GM21723 (cell line): ENCODE measurements around the gene CDKAL1.
"Not testable (repeated sequence)": the region's sequence is repeated elsewhere in the genome, so short reads cannot be mapped to it uniquely, and the experiment has no call there.

Experiments
- ATAC-seq: cut with Tn5 transposase; IDR thresholded peaks from one replicate; pipeline ENCODE4 v1.9.1; 2021; ENCODE audit warnings: mild to moderate bottlenecking, moderate library complexity; ENCODE audit not compliant: unreplicated experiment

Gene CDKAL1

GRCh38 chr6:20589266-20589665 is 55.0 kb downstream of the CDKAL1 start:
- no peak for ATAC-seq

- ATAC-seq: not testable (repeated sequence)
These were observed 56.2 kb downstream of the CDKAL1 start for GRCh38 chr6:20590476-20590875.

DNA sequence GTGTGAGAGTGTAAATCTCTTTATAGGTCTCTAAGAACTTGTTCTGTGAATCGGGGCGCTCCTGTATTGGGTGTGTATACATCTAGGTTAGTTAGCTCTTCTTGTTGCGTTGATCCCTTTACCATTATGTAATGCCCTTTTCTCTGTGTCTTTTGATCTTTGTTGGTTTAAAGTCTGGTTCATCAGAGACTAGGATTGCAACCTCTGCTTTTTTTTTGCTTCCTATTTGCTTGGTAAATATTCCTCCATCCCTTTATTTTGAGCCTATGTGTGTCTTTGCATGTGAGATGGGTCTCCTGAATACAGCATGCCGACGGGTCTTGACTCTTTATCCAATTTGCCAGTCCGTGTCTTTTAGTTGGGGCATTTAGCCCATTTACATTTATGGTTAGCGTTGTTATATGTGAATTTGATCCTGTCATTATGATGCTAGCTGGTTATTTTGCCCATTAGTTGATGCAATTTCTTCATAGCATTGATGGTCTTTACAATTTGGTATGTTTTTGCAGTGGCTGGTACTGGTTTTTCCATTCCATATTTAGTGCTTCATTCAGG is 60.1 kb downstream of the CDKAL1 start:
- ATAC-seq: not testable (repeated sequence)

- no peak for ATAC-seq
These were observed 65.2 kb downstream of the CDKAL1 start for GRCh38 chr6:20599302-20600051.

- no peak for ATAC-seq
These were observed 66.6 kb downstream of the CDKAL1 start for GRCh38 chr6:20600831-20601230.

GRCh38 chr6:20604159-20604558 is 69.9 kb downstream of the CDKAL1 start:
- ATAC-seq: no peak

- ATAC-seq: no peak
These were observed 70.8 kb downstream of the CDKAL1 start for GRCh38 chr6:20605061-20605460.

DNA sequence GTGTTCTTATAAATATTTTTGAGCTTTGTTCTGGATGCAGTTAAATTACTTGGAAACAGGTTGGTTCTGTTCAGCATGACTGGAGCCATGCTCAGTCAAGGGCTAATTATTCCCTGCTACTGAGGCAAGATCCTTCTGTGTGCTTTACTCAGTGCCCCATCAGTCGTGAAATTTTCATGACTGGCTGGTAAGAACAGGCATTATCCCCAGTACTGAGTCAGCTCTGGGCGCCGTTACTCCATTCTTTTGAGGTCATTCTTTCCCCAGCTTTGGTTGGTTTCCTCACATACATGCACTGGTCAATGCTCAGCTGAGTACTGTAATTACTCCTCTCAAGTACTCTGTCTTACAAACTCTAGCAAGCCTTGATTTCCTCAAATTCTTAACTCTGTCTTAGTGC is 71.3 kb downstream of the CDKAL1 start:
- ATAC-seq: no peak

DNA sequence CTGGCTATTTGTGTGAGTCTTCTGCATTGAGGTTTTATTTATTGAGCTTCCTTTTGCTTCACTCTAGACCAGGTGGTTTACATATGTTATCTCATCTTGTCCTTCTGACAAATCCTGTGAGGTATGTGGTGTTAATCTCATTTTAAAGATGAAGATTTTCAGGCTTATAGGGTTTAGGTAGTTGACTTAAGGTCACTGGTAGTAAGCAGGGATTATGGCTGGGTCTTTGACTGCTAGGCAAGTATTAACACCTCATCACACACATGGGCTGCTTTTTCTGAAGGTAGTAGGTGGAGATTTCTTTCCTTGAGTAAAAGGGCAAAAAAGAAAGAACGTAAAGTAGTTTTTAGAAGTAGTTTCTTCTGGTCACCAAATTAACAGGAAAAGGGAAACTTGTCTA is 72.6 kb downstream of the CDKAL1 start:
- ATAC-seq: no peak

- ATAC-seq: no peak
These were observed 74.1 kb downstream of the CDKAL1 start for GRCh38 chr6:20608356-20608755.

- no peak for ATAC-seq
These were observed 74.6 kb downstream of the CDKAL1 start for GRCh38 chr6:20608905-20609304.

- not testable (repeated sequence) for ATAC-seq
These were observed 75.7 kb downstream of the CDKAL1 start for GRCh38 chr6:20609924-20610323.

DNA sequence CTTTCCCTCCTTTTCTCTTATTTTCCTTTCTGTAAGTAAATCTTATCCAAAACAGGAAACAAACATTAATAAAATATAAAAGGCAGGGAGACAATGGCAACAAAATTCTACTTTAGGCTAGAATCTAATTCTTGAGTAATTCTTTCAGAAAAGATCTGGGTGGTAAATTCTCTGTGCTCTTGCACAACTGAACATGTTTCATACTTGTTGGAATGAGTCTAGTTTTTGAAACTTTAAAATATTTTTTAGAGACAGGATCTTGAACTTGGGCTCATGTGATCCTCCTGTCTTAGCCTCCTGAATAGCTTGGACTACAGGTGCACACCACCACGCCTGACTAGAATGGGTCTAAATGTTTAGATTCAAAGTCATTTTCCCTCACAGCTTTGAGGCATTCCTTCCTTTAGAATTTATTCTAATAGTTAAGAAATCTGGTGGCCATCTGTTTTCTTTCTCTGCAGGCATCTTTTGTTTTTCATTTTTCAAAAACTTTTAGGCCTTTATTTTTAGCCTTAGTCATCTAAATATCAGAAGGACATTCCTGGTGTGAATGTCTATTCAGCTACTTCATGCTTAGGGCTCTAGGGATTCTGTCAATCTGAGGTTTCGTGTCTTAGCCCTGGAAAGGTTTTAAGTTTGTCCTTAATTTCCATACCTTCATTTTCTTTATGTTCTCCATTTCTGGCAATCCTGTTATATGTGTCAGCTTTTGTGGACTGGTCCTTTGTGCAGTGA is 76.5 kb downstream of the CDKAL1 start:
- no peak for ATAC-seq

- ATAC-seq: not testable (repeated sequence)
These were observed 83.3 kb downstream of the CDKAL1 start for GRCh38 chr6:20617537-20617936.

DNA sequence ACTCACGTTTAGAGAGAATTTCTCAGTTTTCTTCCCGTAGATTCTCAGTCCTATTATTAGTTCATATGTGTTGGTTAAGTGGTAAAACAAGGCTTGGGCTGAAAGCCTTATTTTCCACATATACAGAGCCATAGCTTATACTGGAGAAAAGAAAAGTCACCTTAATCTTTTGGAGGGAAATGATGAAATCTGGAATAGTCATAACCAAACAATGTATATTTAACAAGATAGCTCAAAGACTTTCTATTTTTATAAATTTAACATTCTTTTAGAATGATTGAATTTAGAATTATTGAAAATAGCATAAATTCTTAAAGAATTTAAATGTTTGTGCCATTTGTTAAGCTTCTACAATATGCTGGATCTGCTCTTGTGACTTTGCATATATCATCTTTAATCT is 85.8 kb downstream of the CDKAL1 start:
- ATAC-seq: no peak

- ATAC-seq: no peak
These were observed 89.5 kb downstream of the CDKAL1 start for GRCh38 chr6:20623761-20624160.

DNA sequence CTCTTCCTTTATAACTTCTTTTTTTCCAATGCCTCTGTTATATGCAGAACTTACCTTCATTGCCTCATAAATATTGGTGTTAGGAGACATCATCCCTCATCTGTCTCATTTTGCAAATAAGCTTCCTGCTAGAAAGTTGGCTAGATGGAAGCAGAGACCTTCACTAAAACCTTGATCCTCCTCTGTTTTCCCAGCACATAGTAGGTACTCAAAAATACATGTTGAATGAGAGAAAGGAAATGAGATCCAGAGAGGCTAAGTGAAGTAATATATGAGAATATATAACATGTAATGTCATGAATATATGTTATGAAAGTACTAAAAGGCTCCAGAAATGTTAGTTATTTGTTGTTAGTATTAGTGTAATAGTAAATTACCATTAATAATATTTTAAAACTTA is 91.9 kb downstream of the CDKAL1 start:
- no peak for ATAC-seq

- no peak for ATAC-seq
These were observed 95.3 kb downstream of the CDKAL1 start for GRCh38 chr6:20629509-20629908.

GRCh38 chr6:20630136-20630535 is 95.9 kb downstream of the CDKAL1 start:
- ATAC-seq: no peak

DNA sequence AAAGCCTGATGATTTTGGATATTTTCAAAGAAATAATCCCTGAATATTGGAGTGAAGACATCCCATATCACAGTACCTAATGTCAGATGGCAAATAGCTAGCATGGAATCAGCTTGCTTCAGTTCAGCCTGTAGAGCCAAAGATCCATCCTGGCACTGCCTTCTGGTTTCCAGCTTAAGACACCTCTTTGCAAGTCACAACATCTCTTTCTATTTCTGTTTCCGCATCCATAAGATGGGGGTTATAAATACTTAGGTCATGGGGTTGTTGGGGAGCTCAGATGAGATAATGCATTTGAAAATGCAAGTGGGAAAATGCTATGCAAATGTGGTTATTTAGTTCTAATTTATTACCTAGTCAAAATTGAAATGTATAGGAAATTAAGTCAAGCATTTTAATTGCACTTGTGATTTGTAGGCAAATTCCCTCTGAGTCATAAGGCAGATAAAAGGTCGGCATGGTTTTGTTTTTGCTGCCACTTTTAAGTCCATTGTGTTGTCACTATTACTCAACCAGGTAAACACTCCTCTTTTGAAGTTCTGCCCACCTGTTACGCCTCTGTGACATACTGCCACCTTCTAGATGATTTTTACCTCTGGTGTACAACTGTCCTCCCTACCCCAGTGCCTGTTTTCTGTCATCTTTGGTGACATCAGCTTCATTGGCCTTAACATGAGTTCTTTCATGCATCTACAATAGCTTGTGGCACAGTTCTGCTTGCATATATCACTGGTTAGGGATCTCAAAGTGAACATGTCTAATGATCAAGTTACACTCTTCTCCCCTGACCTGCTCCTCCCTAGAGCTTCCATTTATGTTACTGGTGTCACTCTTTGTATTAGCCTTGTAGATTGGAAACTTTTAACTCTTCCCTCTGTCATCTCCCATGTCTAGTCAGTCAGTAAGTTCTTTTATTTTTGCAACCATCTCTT is 96.6 kb downstream of the CDKAL1 start:
- no peak for ATAC-seq

- no peak for ATAC-seq
These were observed 97.3 kb downstream of the CDKAL1 start for GRCh38 chr6:20631549-20631924.
